HG03571 (cell line): ENCODE measurements around the gene PXK.
"Not testable (repeated sequence)": the region's sequence is repeated elsewhere in the genome, so short reads cannot be mapped to it uniquely, and the experiment has no call there.

Experiments
- ATAC-seq: cut with Tn5 transposase; IDR thresholded peaks from one replicate; pipeline ENCODE4 v1.9.1; 2021; ENCODE audit not compliant: unreplicated experiment

PXK gene

GRCh38 chr3:58416191-58416590 lies 83.5 kb downstream of the PXK start:
- no peak for ATAC-seq

GRCh38 chr3:58417075-58417474 lies 84.4 kb downstream of the PXK start:
- ATAC-seq = no peak

GRCh38 chr3:58418227-58418626 lies 85.5 kb downstream of the PXK start:
- ATAC-seq = no peak

- ATAC-seq = peak; percentile 73
Observed at GRCh38 chr3:58419780-58420507, 87.3 kb downstream of the PXK start.

GRCh38 chr3:58421004-58421403 lies 88.3 kb downstream of the PXK start:
- ATAC-seq = no peak

- ATAC-seq = no peak
Observed at GRCh38 chr3:58422756-58423325, 90.1 kb downstream of the PXK start.

GRCh38 chr3:58424613-58425012 lies 91.9 kb downstream of the PXK start:
- no peak for ATAC-seq

GRCh38 chr3:58425782-58426181 lies 93.1 kb downstream of the PXK start:
- no peak for ATAC-seq

GRCh38 chr3:58427661-58428361 lies 95.1 kb downstream of the PXK start:
- ATAC-seq = no peak

- peak; percentile 44 for ATAC-seq
Observed at GRCh38 chr3:58429657-58430056, 97.0 kb downstream of the PXK start.

- ATAC-seq = no peak
Observed at GRCh38 chr3:58432905-58433304, 100.2 kb downstream of the PXK start.

- ATAC-seq = peak; percentile 91
Observed at GRCh38 chr3:58433400-58434167, 100.9 kb downstream of the PXK start, which contains the start of gene PDHB. Gene PDHB (minus strand): TSS chr3:58433832. CDS start chr3:58433809, 23 bp downstream.

- no peak for ATAC-seq
Observed at GRCh38 chr3:58434168-58434504, 101.4 kb downstream of the PXK start.

- ATAC-seq = no peak
Observed at GRCh38 chr3:58434511-58434910, 101.8 kb downstream of the PXK start.

GRCh38 chr3:58434990-58435389 lies 102.3 kb downstream of the PXK start:
- no peak for ATAC-seq

GRCh38 chr3:58437276-58437675 lies 104.6 kb downstream of the PXK start:
- not testable (repeated sequence) for ATAC-seq

- not testable (repeated sequence) for ATAC-seq
Observed at GRCh38 chr3:58440996-58441355, 108.3 kb downstream of the PXK start.

- no peak for ATAC-seq
Observed at GRCh38 chr3:58441514-58442450, 109.1 kb downstream of the PXK start.

GRCh38 chr3:58452176-58452575 lies 119.5 kb downstream of the PXK start:
- ATAC-seq = no peak

GRCh38 chr3:58459160-58459559 lies 126.5 kb downstream of the PXK start:
- ATAC-seq = no peak

GRCh38 chr3:58462829-58463180 lies 130.1 kb downstream of the PXK start:
- no peak for ATAC-seq
